Measurements from ENCODE around the gene AMPD2. TPM values are rescaled to one million over a fixed set of nuclear protein-coding genes. Genes with fewer than 3 reads are reported as not detected.

The AMPD2 gene
- total RNA-seq, 4 donors from 2014 or later, result 30.9 to 62.1 (median 40.7) TPM

- peak; percentile 14 to 84 for DNase-seq (ENCODE audit: low spot score in 2 of 2)
- TF ChIP-seq POLR2A (IDR thresholded peaks at IDR 0.05), result no peak
- TF ChIP-seq, protein P1, sequence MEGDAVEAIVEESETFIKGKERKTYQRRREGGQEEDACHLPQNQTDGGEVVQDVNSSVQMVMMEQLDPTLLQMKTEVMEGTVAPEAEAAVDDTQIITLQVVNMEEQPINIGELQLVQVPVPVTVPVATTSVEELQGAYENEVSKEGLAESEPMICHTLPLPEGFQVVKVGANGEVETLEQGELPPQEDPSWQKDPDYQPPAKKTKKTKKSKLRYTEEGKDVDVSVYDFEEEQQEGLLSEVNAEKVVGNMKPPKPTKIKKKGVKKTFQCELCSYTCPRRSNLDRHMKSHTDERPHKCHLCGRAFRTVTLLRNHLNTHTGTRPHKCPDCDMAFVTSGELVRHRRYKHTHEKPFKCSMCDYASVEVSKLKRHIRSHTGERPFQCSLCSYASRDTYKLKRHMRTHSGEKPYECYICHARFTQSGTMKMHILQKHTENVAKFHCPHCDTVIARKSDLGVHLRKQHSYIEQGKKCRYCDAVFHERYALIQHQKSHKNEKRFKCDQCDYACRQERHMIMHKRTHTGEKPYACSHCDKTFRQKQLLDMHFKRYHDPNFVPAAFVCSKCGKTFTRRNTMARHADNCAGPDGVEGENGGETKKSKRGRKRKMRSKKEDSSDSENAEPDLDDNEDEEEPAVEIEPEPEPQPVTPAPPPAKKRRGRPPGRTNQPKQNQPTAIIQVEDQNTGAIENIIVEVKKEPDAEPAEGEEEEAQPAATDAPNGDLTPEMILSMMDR (IDR thresholded peaks at IDR 0.05), result no peak
- intact Hi-C loops (cut with DNase I; ENCODE audit: low total_unique reads), result loop anchor here (10.0 kb wide), 1 partner anchor 84 kb away; the partner anchor contains the start of gene GNAI3
- no peak overlapping the region for H3K4me3 ChIP-seq (ENCODE audit: low read depth, poor library complexity, severe bottlenecking)
- 79 to 86% methylated on average over 23 of the region's 23 CpGs for WGBS, 2 donors
These were observed 9.1 kb downstream of the AMPD2 start for GRCh38 chr1:109628540-109629321.

DNA sequence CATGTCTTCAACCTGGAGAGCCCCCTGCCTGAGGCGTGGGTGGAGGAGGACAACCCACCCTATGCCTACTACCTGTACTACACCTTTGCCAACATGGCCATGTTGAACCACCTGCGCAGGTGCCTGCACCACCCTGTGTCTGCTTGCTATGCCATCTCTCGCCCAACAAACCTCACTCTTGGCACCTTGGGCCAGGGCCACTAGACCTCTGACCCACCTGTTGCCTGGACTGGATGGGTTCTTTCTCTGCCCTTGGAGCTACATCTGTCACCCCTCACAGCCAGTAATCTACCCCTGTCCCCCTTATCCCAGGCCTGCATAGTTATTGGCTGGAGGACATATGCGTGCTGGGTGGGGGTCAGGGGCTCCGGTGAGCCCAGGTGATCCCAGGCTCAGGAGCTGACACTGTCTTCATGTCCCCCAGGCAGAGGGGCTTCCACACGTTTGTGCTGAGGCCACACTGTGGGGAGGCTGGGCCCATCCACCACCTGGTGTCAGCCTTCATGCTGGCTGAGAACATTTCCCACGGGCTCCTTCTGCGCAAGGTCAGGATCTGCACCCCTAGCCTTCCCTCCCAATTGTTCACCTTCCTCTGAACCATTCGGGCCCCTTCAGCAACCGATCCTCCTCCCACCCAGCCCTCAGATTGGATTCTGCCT, 9.9 kb downstream of the AMPD2 start:
- peak; percentile 11 to 83 for DNase-seq (ENCODE audit: low spot score in 2 of 2)

DNA sequence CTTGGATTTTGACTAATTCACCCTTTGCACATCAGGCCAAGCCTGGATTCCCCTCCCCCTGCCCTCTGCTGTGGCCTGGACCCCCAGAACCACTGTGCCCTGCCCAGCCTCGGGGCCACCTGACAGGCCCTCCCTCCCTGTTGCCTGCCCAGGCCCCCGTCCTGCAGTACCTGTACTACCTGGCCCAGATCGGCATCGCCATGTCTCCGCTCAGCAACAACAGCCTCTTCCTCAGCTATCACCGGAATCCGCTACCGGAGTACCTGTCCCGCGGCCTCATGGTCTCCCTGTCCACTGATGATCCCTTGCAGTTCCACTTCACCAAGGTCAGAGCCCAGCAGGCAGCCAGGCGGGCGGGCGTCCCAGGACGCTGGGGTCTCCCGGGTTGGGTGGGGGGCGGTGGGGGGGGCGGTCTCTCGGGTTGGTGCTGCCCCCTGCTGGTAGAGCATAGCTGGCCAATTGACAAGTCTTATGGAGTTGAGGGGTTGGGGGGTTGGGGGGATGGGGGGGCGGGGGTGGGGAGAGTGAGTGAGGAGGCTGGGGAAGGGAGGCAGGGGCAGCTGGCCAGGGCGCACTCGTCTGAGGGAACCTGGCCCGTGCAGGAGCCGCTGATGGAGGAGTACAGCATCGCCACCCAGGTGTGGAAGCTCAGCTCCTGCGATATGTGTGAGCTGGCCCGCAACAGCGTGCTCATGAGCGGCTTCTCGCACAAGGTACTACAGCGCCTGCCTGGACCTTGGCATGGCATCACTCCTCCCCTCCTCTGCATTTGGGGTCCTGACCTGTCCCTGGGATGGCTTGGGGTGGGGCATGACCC, 10.7 kb downstream of the AMPD2 start:
- intact Hi-C loops (cut with DNase I; ENCODE audit: low total_unique reads), result loop anchor here (10.0 kb wide), 1 partner anchor 355 kb away; the partner anchor contains the start of gene AHCYL1
- no peak overlapping the region for H3K4me3 ChIP-seq (ENCODE audit: low read depth, poor library complexity, severe bottlenecking)
- WGBS, 2 donors, result 80 to 94% methylated on average over 22 to 29 of the region's 30 CpGs
- TF ChIP-seq, protein P1 (IDR thresholded peaks at IDR 0.05), result no peak
- no peak for TF ChIP-seq POLR2A (IDR thresholded peaks at IDR 0.05)
- DNase-seq (ENCODE audit: low spot score in 2 of 2), result peak; percentile 13 to 80

More for the DNA sequence above, 9.9 kb downstream of the AMPD2 start:
- no peak overlapping the region for H3K4me3 ChIP-seq (ENCODE audit: low read depth, poor library complexity, severe bottlenecking)
- TF ChIP-seq, protein P1 (IDR thresholded peaks at IDR 0.05), result no peak
- TF ChIP-seq POLR2A (IDR thresholded peaks at IDR 0.05), result no peak
- 82 to 87% methylated on average over 9 to 10 of the region's 10 CpGs for WGBS, 2 donors
- intact Hi-C loops (cut with DNase I; ENCODE audit: low total_unique reads), result loop anchor here (10.0 kb wide), 2 partner anchors 85 to 355 kb away; partner anchors contain the start of genes AHCYL1 and GNAI3

DNA sequence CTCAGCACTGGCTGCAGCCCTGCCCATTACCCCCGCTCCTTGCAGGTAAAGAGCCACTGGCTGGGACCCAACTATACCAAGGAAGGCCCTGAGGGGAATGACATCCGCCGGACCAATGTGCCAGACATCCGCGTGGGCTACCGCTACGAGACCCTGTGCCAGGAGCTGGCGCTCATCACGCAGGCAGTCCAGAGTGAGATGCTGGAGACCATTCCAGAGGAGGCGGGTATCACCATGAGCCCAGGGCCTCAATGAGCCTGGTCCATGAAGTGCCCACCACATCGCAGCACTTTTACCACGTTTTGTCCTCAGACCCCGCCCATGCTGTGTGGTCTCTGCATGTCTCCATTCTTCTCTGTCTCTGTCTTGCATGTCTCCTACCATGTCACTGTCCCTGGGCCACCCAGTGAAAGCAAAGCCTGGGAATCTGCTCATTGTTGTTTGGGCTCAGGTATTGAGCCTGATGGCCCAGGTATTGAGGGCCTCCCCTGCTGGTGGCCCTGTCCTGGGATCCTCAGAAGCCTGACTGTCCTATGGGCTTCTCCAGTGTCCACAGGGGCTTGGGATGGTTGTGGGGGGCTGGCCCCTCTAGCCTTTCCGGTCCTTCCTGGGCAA, 11.4 kb downstream of the AMPD2 start:
- no peak overlapping the region for H3K4me3 ChIP-seq (ENCODE audit: low read depth, poor library complexity, severe bottlenecking)
- peak; percentile 9 to 76 for DNase-seq (ENCODE audit: low spot score in 2 of 2)
- TF ChIP-seq, protein P1 (IDR thresholded peaks at IDR 0.05), result no peak
- 82 to 89% methylated on average over 14 of the region's 14 CpGs for WGBS, 2 donors
- intact Hi-C loops (cut with DNase I; ENCODE audit: low total_unique reads), result loop anchor here (10.0 kb wide), 1 partner anchor 354 kb away; the partner anchor contains the start of gene AHCYL1
